NCI-H748 (cell line): Measurements from ENCODE around the gene ARL5C.

ENCODE experiments used
- DNase-seq: peaks from one replicate; lab custom pipeline; 2025; ENCODE audit not compliant: unreplicated experiment; lab: John Stamatoyannopoulos, UW

Gene ARL5C

GRCh38 chr17:39108461-39109375 lies 57.2 kb downstream of the ARL5C start:
- no peak for DNase-seq

DNA sequence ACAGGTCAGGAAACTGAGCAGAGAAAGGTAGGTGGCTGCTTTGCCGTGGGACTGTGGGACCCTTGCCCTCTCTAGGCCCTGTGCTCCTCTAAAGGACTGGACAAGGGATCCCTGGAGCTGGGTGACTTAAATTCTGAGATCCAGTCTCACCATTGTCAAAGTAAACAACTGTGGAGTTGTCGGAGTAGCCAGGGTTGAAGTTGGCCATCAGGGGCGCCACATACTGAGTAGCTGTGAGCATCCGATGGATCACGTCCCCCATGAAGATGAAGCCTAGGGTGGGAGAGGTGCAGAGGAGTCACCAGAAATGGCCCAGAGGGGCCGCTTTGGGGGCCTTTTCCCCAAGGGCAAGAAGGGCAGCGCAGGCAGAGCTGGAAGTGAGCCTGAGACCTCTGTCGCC lies 58.0 kb downstream of the ARL5C start:
- no peak for DNase-seq

- DNase-seq = no peak
Observed at GRCh38 chr17:39107155-39107554, 58.8 kb downstream of the ARL5C start.
